Tibial nerve (tissue), 4 donors: ENCODE data around the gene VEGFC. TPM values are rescaled to one million over a fixed set of nuclear protein-coding genes. Genes with fewer than 3 reads are reported as not detected.
A peak's percentile ranks its signal among the peaks of the same experiment; 100 is the strongest.

Experiments
- DNase-seq, 2 donors: peaks; one replicate each; pipeline ENCODE4 v3.0.0-alpha.2; 2019; ENCODE audit warnings: low spot score in 2 of 2
- H3K27ac ChIP-seq, 4 donors: fragments of 200-600 bp; sonication (generic) in 3 of 4; one replicate each; pipeline ENCODE4 v1.5.1; 2017 to 2019; ENCODE audit warnings: mild to moderate bottlenecking in 1 of 4
- H3K27me3 ChIP-seq, 2 donors: fragments of 200-600 bp; sonication (generic) in 1 of 2; one replicate each; pipeline versions ENCODE4 v1.5.1 to v1.6.0; 2017 to 2019
- H3K36me3 ChIP-seq, 3 donors: fragments of 200-600 bp; sonication (generic); one replicate each; pipeline ENCODE4 v1.5.1; 2018 to 2019
- H3K4me1 ChIP-seq, 4 donors: fragments of 200-600 bp; sonication (generic) in 3 of 4; one replicate each; pipeline ENCODE4 v1.5.1; 2017 to 2019
- H3K4me3 ChIP-seq, 4 donors: fragments of 200-600 bp; sonication (generic) in 3 of 4; one replicate each; pipeline ENCODE4 v1.5.1; 2017 to 2019; ENCODE audit warnings: mild to moderate bottlenecking in 1 of 4, moderate library complexity in 1 of 4
- H3K9me3 ChIP-seq, 4 donors: fragments of 200-600 bp; sonication (generic) in 3 of 4; one replicate each; pipeline ENCODE4 v1.5.1; 2017 to 2019
- EP300 ChIP-seq, 2 donors: sonication (generic); formaldehyde crosslinking; IDR thresholded peaks; one replicate each; pipeline ENCODE4 v1.6.1; 2017; ENCODE audit warnings: antibody characterized with exemption in 2 of 2, mild to moderate bottlenecking in 1 of 2
- POLR2A ChIP-seq, 2 donors: fragments of 450-650 bp; IDR thresholded peaks; one replicate each; pipeline ENCODE4 v1.6.1; 2017; ENCODE audit warnings: antibody characterized with exemption in 2 of 2, mild to moderate bottlenecking in 2 of 2, moderate library complexity in 2 of 2
- WGBS, 2 donors: methylation state at CpG; one replicate each; pipeline ENCODE4 v1.1.5; 2018; 5-methylcytosine and 5-hydroxymethylcytosine counted together
- total RNA-seq, 4 donors: library from RNA; depleted of rRNA; stranded (reverse); fragments of >200 nt; gene quantifications; one replicate each; pipeline ENCODE4 v1.1.0, GENCODE V29; 2016
- TF ChIP-seq, protein P1 (sequence below), 5 experiments: fragments of 200-600 bp in 3 of 5; fragments of 450-650 bp in 2 of 5; sonication (generic) in 3 of 5; IDR thresholded peaks; one replicate each; pipeline ENCODE4 v1.5.1; 2016 to 2019; ENCODE audit warnings: antibody characterized with exemption in 5 of 5, mild to moderate bottlenecking in 3 of 5, moderate library complexity in 2 of 5

Gene VEGFC
- total RNA-seq, 4 donors from 2014 or later = 2.4 to 14.4 (median 5.6) TPM

DNA sequence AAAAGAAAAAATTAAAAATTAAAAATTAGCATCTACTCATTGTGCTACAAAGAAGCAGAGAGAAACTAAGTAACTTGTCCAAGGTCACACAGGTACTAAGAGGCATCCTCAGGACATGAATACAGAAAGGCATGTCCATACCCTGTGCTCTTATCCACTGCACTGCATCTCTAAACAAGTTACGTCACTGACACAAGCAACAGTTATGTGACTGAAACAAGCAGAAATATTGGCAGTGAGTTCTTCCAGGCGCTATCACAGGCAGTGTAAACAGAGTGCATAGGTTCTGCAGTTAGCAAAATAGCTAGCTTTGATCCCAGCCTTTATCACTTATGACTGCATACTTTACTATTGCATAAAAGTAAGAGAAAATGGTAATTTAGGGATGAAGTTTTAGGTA, 7.9 kb downstream of the VEGFC start:
- no peak overlapping the region for H3K4me3 ChIP-seq
- peaks cover 0 to 10% (median 0%) of the 10 kb centered on the region in 4 donors for H3K4me1 ChIP-seq
- no peak for DNase-seq
- TF ChIP-seq POLR2A (IDR thresholded peaks at IDR 0.05) (no peak), EP300 (IDR thresholded peaks at IDR 0.05) (no peak)
- TF ChIP-seq, protein P1, sequence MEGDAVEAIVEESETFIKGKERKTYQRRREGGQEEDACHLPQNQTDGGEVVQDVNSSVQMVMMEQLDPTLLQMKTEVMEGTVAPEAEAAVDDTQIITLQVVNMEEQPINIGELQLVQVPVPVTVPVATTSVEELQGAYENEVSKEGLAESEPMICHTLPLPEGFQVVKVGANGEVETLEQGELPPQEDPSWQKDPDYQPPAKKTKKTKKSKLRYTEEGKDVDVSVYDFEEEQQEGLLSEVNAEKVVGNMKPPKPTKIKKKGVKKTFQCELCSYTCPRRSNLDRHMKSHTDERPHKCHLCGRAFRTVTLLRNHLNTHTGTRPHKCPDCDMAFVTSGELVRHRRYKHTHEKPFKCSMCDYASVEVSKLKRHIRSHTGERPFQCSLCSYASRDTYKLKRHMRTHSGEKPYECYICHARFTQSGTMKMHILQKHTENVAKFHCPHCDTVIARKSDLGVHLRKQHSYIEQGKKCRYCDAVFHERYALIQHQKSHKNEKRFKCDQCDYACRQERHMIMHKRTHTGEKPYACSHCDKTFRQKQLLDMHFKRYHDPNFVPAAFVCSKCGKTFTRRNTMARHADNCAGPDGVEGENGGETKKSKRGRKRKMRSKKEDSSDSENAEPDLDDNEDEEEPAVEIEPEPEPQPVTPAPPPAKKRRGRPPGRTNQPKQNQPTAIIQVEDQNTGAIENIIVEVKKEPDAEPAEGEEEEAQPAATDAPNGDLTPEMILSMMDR (IDR thresholded peaks at IDR 0.05) = no peak
- H3K27me3 ChIP-seq = no peaks in the 10 kb centered on the region
- no peak overlapping the region for H3K27ac ChIP-seq
- no peaks in the 10 kb centered on the region for H3K36me3 ChIP-seq
- 78 to 84% methylated on average over 2 of the region's 2 CpGs for WGBS, 2 donors
- H3K9me3 ChIP-seq = no peaks in the 10 kb centered on the region

DNA sequence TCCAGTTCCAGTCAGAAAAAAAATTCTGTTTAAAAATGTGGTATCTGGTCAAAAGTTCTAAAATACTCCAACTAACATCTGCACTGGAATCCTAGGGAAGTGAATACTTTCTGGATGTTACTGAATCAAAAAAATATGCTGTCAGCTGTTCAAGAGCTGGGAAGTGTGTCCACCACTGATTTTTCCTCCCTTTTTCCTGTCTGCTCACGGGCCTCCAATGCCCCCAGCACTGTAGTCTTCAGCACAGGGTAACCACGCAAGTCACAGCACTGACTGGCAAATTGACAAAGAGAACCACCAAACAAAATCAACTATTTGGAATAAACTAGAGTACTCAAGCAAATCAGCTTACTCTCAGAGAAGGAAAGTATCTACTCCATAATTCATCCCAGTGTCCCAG, 9.9 kb downstream of the VEGFC start:
- H3K27ac ChIP-seq = no peak overlapping the region

DNA sequence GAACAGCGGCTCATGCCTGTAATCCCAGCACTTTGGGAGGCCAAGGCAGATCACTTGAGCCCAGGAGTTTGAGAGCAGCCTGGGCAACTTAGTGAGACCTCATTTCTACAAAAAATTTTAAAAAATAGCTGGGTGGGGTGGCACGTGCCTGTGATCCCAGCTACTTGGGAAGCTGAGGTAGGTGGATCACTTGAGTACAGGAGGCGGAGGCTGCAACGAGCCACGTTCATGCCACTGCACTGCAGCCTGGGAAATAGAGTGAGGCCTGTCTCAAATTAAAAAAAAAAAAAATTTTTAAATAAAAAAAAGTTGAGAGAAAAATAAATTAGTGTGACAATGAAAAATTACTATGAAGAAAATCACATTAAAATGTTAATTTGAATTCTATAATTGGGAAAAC, 10.5 kb downstream of the VEGFC start:
- no peak for DNase-seq
- H3K27ac ChIP-seq = peak overlapping the region in 1 of 4 donors; percentile 54
- no peaks in the 10 kb centered on the region for H3K9me3 ChIP-seq
- no peak overlapping the region for H3K4me3 ChIP-seq
- H3K36me3 ChIP-seq = no peaks in the 10 kb centered on the region
- 83 to 88% methylated on average over 5 of the region's 5 CpGs for WGBS, 2 donors
- H3K4me1 ChIP-seq = peaks cover 0 to 10% (median 0%) of the 10 kb centered on the region in 4 donors
- H3K27me3 ChIP-seq = no peaks in the 10 kb centered on the region
- no peak for TF ChIP-seq POLR2A (IDR thresholded peaks at IDR 0.05)
- no peak for TF ChIP-seq EP300 (IDR thresholded peaks at IDR 0.05)
- TF ChIP-seq, protein P1 (IDR thresholded peaks at IDR 0.05) = no peak

More for the DNA sequence above, 9.9 kb downstream of the VEGFC start:
- WGBS, 2 donors = 68 to 85% methylated on average over 2 of the region's 2 CpGs
- H3K36me3 ChIP-seq = no peaks in the 10 kb centered on the region
- H3K9me3 ChIP-seq = no peaks in the 10 kb centered on the region
- DNase-seq = no peak
- TF ChIP-seq EP300 (IDR thresholded peaks at IDR 0.05) = no peak
- TF ChIP-seq, protein P1 (IDR thresholded peaks at IDR 0.05) = no peak
- no peak for TF ChIP-seq POLR2A (IDR thresholded peaks at IDR 0.05)
- H3K27me3 ChIP-seq = no peaks in the 10 kb centered on the region
- H3K4me3 ChIP-seq = no peak overlapping the region
- H3K4me1 ChIP-seq = peaks cover 0 to 10% (median 0%) of the 10 kb centered on the region in 4 donors

DNA sequence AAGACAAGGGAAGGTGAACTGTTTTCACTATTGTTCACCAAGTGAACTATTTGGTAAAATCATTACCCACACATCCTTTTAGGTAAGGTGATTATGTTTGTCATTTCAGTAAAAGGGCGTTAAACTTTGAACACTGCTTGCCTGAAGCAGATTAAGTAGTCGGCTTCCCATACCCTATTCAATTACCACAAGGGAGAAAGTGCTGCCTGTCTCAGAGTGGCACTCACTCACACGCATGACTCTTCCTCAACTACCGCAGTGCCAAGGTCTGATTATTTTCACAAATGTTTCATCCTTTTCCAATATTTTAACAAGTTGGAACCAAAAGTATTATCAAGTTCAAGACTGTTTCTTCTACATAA, 11.0 kb downstream of the VEGFC start:
- Histone ChIP-seq H3K4me3 (no peak overlapping the region), H3K4me1 (peaks cover 0 to 10% (median 0%) of the 10 kb centered on the region in 4 donors), H3K27me3 (no peaks in the 10 kb centered on the region), H3K36me3 (no peaks in the 10 kb centered on the region), H3K27ac (peak overlapping the region in 1 of 4 donors; percentile 54), H3K9me3 (no peaks in the 10 kb centered on the region)
- TF ChIP-seq POLR2A (IDR thresholded peaks at IDR 0.05) = no peak
- TF ChIP-seq, protein P1 (IDR thresholded peaks at IDR 0.05) = no peak
- no peak for TF ChIP-seq EP300 (IDR thresholded peaks at IDR 0.05)
- WGBS, 2 donors = 63 to 66% methylated on average over 4 of the region's 4 CpGs
- DNase-seq = no peak

DNA sequence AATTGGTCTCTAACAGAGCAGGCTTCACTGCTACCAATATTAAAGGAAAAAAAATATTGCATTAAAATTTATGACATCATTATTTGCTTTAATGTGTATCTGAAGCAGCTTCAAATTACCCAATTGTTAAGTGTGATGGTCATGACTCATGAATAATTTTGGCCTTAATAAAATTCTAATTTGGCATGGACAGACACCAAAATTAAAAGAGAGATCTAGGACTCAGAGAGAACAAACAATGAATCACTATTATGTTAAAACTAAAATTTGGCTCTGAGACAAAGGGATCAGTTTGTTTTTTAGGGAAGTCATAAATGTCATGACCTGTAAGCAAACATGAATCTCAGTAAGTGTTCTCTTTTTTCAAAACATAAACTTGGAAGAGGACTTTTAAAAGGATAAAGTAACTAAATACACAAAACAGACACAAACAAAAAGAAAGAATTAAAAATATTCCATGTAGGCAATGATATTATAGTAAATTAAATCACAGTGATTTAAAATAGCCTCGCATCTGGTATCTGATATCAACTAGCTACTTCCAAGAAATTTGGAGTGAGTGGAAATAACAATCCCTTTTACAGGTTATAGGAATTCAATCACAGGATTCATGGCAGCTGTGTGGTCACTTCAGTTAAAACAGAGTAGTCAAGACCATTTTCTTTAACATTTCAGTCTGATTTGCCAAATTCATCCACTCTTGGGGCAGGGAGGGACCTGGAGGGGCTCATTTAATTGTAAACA, 11.6 kb downstream of the VEGFC start:
- 30 to 55% methylated on average over 1 of the region's 1 CpG for WGBS, 2 donors
- Histone ChIP-seq H3K36me3 (no peaks in the 10 kb centered on the region), H3K27me3 (no peaks in the 10 kb centered on the region), H3K9me3 (no peaks in the 10 kb centered on the region), H3K27ac (peak overlapping the region in 1 of 4 donors; percentile 54), H3K4me3 (no peak overlapping the region), H3K4me1 (peaks cover 0 to 10% (median 0%) of the 10 kb centered on the region in 4 donors)
- no peak for DNase-seq
- TF ChIP-seq POLR2A (IDR thresholded peaks at IDR 0.05) (no peak), EP300 (IDR thresholded peaks at IDR 0.05) (no peak)
- TF ChIP-seq, protein P1 (IDR thresholded peaks at IDR 0.05) = no peak
